Endothelial cell (in vitro differentiated cells): ENCODE results near the gene A4GALT. TPM values are rescaled to one million over a fixed set of nuclear protein-coding genes. Genes with fewer than 3 reads are reported as not detected.

Experiments used
- DNase-seq: peaks from one replicate; pipeline ENCODE4 v3.0.0; 2021; ENCODE audit warnings: low spot score
- H3K27ac Mint-ChIP-seq: one replicate; pipeline ENCODE4 v1.8.0; 2021; ENCODE audit warnings: mixed read lengths, inconsistent platforms; ENCODE audit not compliant: unreplicated experiment
- H3K27me3 Mint-ChIP-seq: one replicate; pipeline ENCODE4 v1.8.0; 2021; ENCODE audit warnings: mild to moderate bottlenecking, moderate library complexity, mixed read lengths, inconsistent platforms; ENCODE audit not compliant: unreplicated experiment
- H3K36me3 Mint-ChIP-seq: one replicate; pipeline ENCODE4 v1.8.0; 2021; ENCODE audit warnings: mild to moderate bottlenecking, low read depth, mixed read lengths, inconsistent platforms; ENCODE audit not compliant: unreplicated experiment
- H3K4me1 Mint-ChIP-seq: one replicate; pipeline ENCODE4 v1.8.0; 2021; ENCODE audit warnings: mild to moderate bottlenecking, mixed read lengths, inconsistent platforms; ENCODE audit not compliant: unreplicated experiment
- H3K4me3 Mint-ChIP-seq: one replicate; pipeline ENCODE4 v1.8.0; 2021; ENCODE audit warnings: mild to moderate bottlenecking, mixed read lengths, inconsistent platforms; ENCODE audit not compliant: unreplicated experiment
- H3K9me3 Mint-ChIP-seq: one replicate; pipeline ENCODE4 v1.8.0; 2021; ENCODE audit warnings: mixed read lengths, inconsistent platforms; ENCODE audit not compliant: unreplicated experiment
- total RNA-seq: library from RNA; stranded (reverse); fragmentation: NEBNext Ultra II Directional; extraction: Animal tissue kit (Norgen Biotek cat#: 25700); gene quantifications from one replicate; pipeline ENCODE4 v1.2.1, GENCODE V29; 2021; ENCODE audit not compliant: unreplicated experiment
- TF ChIP-seq, protein P1 (sequence below): fragments of 200-600 bp; sonication (generic); IDR thresholded peaks from one replicate; pipeline ENCODE4 v1.5.0; 2021; ENCODE audit warnings: antibody characterized with exemption; ENCODE audit not compliant: unreplicated experiment

Gene A4GALT
- total RNA-seq, 1 donor from 2014 or later: 5.3 TPM

DNA sequence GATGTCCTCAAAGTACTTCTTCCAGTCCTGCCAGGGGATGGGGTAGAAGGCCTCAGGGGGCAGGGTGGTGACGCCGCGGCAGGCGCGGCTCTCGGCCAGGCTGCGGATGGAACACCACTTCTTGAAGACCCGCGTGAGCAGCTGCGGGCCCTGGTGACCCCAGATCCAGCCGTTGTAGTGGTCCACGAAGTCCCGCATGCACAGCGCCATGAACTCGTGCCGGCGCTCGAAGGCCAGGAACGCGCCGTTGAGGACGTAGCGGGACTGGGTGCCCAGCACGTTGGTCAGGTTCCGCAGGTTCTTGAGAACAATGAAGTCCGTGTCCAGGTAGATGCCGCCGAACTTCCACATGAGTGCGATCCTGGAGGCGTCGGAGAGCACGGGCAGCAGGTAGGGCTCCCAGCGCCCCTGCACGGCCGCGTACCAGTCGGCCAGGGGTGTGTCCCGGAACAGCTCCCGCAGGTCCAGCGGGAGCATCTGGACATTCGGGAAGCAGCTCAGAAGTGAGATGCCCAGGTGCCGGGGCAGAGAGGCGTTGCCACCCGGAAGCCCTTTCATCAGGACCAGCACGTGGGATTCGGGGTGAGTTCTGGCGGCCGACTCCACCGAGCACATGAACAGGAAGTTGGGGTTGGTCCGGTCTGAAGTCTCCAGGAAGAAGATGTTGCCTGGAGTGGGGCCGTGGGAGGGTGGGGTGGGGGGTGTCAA is 27.5 kb downstream of the A4GALT start:
- no peaks in the 10 kb centered on the region for H3K9me3 Mint-ChIP-seq
- no peak for DNase-seq
- H3K4me1 Mint-ChIP-seq: peaks cover 7% of the 10 kb centered on the region
- TF ChIP-seq, protein P1, sequence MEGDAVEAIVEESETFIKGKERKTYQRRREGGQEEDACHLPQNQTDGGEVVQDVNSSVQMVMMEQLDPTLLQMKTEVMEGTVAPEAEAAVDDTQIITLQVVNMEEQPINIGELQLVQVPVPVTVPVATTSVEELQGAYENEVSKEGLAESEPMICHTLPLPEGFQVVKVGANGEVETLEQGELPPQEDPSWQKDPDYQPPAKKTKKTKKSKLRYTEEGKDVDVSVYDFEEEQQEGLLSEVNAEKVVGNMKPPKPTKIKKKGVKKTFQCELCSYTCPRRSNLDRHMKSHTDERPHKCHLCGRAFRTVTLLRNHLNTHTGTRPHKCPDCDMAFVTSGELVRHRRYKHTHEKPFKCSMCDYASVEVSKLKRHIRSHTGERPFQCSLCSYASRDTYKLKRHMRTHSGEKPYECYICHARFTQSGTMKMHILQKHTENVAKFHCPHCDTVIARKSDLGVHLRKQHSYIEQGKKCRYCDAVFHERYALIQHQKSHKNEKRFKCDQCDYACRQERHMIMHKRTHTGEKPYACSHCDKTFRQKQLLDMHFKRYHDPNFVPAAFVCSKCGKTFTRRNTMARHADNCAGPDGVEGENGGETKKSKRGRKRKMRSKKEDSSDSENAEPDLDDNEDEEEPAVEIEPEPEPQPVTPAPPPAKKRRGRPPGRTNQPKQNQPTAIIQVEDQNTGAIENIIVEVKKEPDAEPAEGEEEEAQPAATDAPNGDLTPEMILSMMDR: no peak
- H3K27ac Mint-ChIP-seq: no peak overlapping the region
- H3K4me3 Mint-ChIP-seq: no peak overlapping the region
- H3K27me3 Mint-ChIP-seq: peaks cover 10% of the 10 kb centered on the region
- no peaks in the 10 kb centered on the region for H3K36me3 Mint-ChIP-seq

DNA sequence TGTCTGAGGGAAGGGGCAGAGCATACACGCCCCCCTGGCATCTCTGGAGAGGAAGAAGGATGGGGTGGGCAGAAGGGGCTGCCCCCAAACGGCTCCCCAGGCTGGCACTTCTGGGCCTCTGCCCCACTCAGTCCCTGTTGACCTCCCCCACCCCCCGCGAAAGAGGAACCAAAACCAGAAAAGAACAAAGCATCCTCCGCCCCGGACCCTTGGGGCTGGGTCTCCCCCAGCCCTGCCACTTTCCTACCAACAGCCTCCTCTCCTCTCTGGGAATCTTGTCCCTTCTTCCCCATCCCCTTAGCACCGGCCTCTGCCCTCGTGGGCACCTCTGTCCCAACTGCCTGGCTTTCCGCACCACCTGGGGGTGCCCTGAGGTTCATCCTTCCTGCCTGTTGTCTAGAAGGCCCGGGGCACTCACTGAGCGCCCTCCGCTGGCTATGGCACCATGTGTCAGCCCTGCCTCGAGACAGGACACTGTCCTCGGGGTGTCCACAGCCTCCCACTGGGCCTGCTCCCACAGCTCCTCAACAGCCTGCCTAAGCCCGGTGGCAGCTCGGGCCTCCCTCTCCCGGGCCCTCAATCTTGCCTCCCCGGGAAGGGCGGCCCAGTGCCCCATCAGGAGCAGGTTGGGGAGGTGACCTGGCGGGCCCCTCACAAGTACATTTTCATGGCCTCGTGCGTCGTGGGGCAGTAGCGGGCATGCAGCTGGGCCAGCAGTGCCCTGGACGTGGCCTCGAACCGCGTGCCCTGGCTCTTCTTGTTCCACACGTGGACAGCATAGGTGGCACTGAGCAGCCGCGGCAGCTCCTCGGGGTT is 28.2 kb downstream of the A4GALT start:
- H3K27me3 Mint-ChIP-seq: peaks cover 12% of the 10 kb centered on the region
- no peak for DNase-seq
- H3K27ac Mint-ChIP-seq: no peak overlapping the region
- H3K36me3 Mint-ChIP-seq: no peaks in the 10 kb centered on the region
- H3K4me1 Mint-ChIP-seq: peaks cover 7% of the 10 kb centered on the region
- H3K9me3 Mint-ChIP-seq: no peaks in the 10 kb centered on the region
- no peak overlapping the region for H3K4me3 Mint-ChIP-seq
- TF ChIP-seq, protein P1: no peak

DNA sequence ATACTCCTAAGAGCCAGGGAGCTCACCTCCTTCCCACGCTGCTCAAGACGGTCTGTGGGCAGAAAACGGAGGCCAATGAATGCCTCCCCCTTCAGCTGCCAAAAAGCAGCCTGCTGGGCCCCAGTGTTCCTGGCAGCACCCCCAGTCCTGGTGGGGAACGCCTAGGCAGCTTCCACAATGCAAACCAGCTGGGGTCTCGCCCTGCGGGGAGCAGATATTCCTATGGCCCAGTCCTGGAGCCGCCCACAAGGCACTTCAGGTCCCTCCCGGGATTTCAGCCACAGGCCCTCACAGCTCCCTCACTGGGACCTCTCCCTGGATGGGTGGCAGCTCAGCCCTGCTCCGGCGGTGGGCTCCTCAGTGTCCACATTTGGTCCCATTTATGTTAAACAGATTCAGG is 29.2 kb downstream of the A4GALT start:
- Mint-ChIP-seq H3K36me3 (no peaks in the 10 kb centered on the region), H3K27ac (no peak overlapping the region), H3K27me3 (peaks cover 11% of the 10 kb centered on the region), H3K4me3 (no peak overlapping the region), H3K4me1 (peaks cover 7% of the 10 kb centered on the region), H3K9me3 (no peaks in the 10 kb centered on the region)
- DNase-seq: no peak
- TF ChIP-seq, protein P1: no peak

DNA sequence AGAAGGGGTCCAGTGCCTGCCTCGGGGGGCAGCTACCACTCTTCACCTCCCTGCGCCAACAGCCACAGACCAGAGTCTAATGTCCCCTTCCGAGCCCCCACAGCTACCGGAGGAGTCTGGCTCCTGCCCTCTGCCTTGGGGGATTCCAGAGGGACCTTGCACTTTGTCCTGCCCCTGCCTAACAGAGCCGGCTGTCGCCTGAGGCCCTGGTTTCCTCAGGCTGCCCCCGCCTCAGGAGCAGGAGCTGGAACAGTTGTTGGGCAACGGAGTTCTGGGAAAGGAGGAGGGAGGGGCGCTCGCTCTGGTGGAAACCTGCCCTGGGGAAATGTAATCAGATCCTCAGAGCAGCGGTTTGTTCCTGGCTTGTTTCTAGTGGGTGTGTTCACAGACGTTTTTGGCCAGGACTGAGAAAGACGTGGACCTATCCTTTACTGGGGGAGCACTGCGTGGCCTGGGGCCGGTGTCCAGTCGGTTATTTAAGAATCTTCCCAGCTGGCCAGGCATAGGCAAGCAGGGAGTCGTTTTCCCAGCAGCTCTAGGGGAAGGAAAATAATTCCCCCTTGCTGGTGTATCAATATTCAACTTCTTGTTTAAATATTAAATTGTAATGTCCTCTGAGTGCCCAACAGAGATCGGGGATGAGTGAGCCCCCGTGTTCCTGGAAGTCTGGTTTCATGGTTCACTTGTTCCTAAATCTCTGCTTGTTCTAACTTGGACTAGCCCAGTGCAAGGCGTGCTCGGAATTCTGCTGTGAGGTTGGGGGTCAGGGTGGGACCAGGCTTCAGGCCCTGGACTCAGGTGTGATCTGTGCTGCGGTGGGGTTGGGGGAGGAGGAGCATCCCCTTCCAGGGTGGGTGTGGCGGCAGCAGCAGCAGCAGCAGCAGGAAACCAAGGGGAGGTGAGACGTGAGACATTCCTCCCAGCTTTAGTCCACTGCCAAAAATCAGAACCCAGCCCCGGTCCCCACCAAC is 32.1 kb downstream of the A4GALT start:
- peaks cover 7% of the 10 kb centered on the region for H3K4me1 Mint-ChIP-seq
- H3K9me3 Mint-ChIP-seq: no peaks in the 10 kb centered on the region
- H3K27ac Mint-ChIP-seq: no peak overlapping the region
- peaks cover 7% of the 10 kb centered on the region for H3K27me3 Mint-ChIP-seq
- no peak overlapping the region for H3K4me3 Mint-ChIP-seq
- H3K36me3 Mint-ChIP-seq: no peaks in the 10 kb centered on the region
- TF ChIP-seq, protein P1: no peak
- DNase-seq: peak; percentile 49
